ENCODE results near the gene RAD51B.

The RAD51B gene

DNA sequence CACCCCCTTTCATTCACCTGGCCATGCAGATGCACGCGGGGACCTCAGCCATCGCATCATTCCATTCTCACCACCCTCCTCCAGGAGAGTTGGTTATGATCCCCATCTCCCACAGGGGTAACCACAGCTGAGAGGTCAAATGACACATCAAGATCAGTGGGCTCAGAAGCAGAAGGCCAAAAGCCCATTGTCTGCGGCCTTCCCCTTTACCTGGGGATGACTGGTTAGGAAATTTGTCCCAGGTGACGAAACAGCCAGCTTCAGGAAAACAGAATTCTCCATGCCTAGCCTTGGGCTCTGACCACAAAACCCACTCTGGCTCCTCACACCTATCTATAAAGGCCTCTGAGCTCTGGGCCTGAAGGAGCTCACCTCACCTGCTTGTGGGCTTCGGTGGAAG lies 937.2 kb downstream of the RAD51B start:
- no peak overlapping the region for H3K56ac ChIP-seq (ENCODE audit: low read length)
- no peak overlapping the region for H4K5ac ChIP-seq (ENCODE audit: low read length)
- no peak for DNase-seq
- no peak overlapping the region for H2AK5ac ChIP-seq (ENCODE audit: low read length)
- H3K27ac ChIP-seq (ENCODE audit: low read depth, low read length) = no peak overlapping the region
- no peak overlapping the region for H2BK5ac ChIP-seq (ENCODE audit: low read length)
- no peak overlapping the region for H3K4me3 ChIP-seq (ENCODE audit: low read length)
- no peak overlapping the region for H2BK120ac ChIP-seq (ENCODE audit: low read depth, low read length)
- no peak overlapping the region for H2BK15ac ChIP-seq (replicated peaks; ENCODE audit: low read depth)
- WGBS (ENCODE audit: extremely low coverage, insufficient coverage, low lambda C conversion rate) = no CpG with 5 or more reads among the region's 6 CpGs
- no peak overlapping the region for H3K23ac ChIP-seq (ENCODE audit: low read length)
- H3K27me3 ChIP-seq (ENCODE audit: insufficient read depth, low read length, poor library complexity) = no peaks in the 10 kb centered on the region
- H4K8ac ChIP-seq (ENCODE audit: low read depth, low read length) = no peak overlapping the region
- H3K79me2 ChIP-seq (ENCODE audit: control insufficient read depth, insufficient read depth, low read length) = no peaks in the 10 kb centered on the region
- H3K4me1 ChIP-seq (ENCODE audit: control insufficient read depth, low read depth, low read length) = peaks cover 2% of the 10 kb centered on the region
- no peaks in the 10 kb centered on the region for H3K36me3 ChIP-seq (ENCODE audit: control insufficient read depth, insufficient read depth, low read length)
- no peak overlapping the region for H3K4ac ChIP-seq (ENCODE audit: low read depth, low read length)
- H3K9ac ChIP-seq (ENCODE audit: low read length) = no peak overlapping the region
- H3K79me1 ChIP-seq (ENCODE audit: low read length) = no peaks in the 10 kb centered on the region
- H3K4me2 ChIP-seq (ENCODE audit: low read length) = no peak overlapping the region
- H3K18ac ChIP-seq (ENCODE audit: low read length) = no peak overlapping the region

DNA sequence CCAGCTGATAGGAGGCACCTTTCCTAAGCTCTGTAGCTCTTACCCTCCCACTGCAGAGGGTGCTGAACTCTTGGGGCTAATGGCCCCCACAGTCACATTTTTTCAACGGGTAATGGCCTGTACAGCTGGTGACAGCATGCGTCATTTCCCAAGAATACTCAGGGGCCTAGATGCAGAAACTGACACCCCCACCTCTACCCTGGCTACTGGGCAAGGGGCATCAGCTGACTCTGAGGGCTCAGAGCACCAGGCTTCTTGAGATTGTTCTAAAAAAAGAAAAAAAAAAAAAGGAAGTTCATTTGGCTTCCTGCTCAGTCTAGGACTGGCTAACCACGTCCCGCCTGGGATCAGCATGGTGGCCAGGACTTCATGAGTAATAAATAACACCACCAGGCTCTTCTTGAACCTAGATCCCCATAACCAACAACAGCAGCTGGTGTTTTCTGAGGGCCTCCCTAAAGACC lies 938.1 kb downstream of the RAD51B start:
- Histone ChIP-seq H2BK120ac (ENCODE audit: low read depth, low read length) (no peak overlapping the region), H3K36me3 (ENCODE audit: control insufficient read depth, insufficient read depth, low read length) (no peaks in the 10 kb centered on the region), H3K4me1 (ENCODE audit: control insufficient read depth, low read depth, low read length) (peaks cover 5% of the 10 kb centered on the region), H2AK5ac (ENCODE audit: low read length) (no peak overlapping the region), H3K56ac (ENCODE audit: low read length) (no peak overlapping the region), H3K4me3 (ENCODE audit: low read length) (no peak overlapping the region), H3K27ac (ENCODE audit: low read depth, low read length) (no peak overlapping the region), H3K18ac (ENCODE audit: low read length) (no peak overlapping the region), H3K9ac (ENCODE audit: low read length) (no peak overlapping the region), H4K5ac (ENCODE audit: low read length) (no peak overlapping the region), H3K79me2 (ENCODE audit: control insufficient read depth, insufficient read depth, low read length) (no peaks in the 10 kb centered on the region), H2BK15ac (replicated peaks; ENCODE audit: low read depth) (no peak overlapping the region), H2BK5ac (ENCODE audit: low read length) (no peak overlapping the region), H3K27me3 (ENCODE audit: insufficient read depth, low read length, poor library complexity) (no peaks in the 10 kb centered on the region), H3K4me2 (ENCODE audit: low read length) (no peak overlapping the region), H3K23ac (ENCODE audit: low read length) (no peak overlapping the region), H3K79me1 (ENCODE audit: low read length) (no peaks in the 10 kb centered on the region), H4K8ac (ENCODE audit: low read depth, low read length) (no peak overlapping the region), H3K4ac (ENCODE audit: low read depth, low read length) (no peak overlapping the region)
- no CpG with 5 or more reads among the region's 4 CpGs for WGBS (ENCODE audit: extremely low coverage, insufficient coverage, low lambda C conversion rate)
- no peak for DNase-seq

DNA sequence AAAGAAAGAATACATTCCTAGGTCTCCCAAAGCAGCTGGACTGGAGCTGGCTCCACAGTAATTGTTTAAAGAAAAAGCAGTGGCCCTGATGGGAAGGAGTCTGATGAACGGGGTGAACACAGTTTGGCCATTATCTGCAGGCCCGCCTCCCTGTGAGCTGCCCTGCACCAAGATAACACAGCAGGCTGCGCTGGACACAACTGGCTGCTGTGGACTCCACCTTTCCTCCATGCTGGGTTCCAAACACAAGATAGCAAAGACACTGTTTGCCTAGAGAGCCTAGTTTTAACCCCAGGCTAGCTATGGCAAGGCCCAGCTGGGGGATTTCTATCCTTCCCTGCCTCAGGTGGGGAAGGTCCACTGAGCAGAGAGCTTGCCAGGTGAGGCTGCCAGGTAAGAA lies 938.7 kb downstream of the RAD51B start:
- Histone ChIP-seq H4K5ac (ENCODE audit: low read length) (no peak overlapping the region), H3K23ac (ENCODE audit: low read length) (no peak overlapping the region), H3K79me1 (ENCODE audit: low read length) (no peaks in the 10 kb centered on the region), H3K4me1 (ENCODE audit: control insufficient read depth, low read depth, low read length) (peaks cover 7% of the 10 kb centered on the region), H2AK5ac (ENCODE audit: low read length) (no peak overlapping the region), H2BK5ac (ENCODE audit: low read length) (no peak overlapping the region), H3K9ac (ENCODE audit: low read length) (no peak overlapping the region), H3K79me2 (ENCODE audit: control insufficient read depth, insufficient read depth, low read length) (no peaks in the 10 kb centered on the region), H3K4me3 (ENCODE audit: low read length) (no peak overlapping the region), H3K4me2 (ENCODE audit: low read length) (no peak overlapping the region), H3K27me3 (ENCODE audit: insufficient read depth, low read length, poor library complexity) (no peaks in the 10 kb centered on the region), H2BK15ac (replicated peaks; ENCODE audit: low read depth) (no peak overlapping the region), H3K27ac (ENCODE audit: low read depth, low read length) (no peak overlapping the region), H4K8ac (ENCODE audit: low read depth, low read length) (no peak overlapping the region), H2BK120ac (ENCODE audit: low read depth, low read length) (no peak overlapping the region), H3K56ac (ENCODE audit: low read length) (no peak overlapping the region), H3K36me3 (ENCODE audit: control insufficient read depth, insufficient read depth, low read length) (no peaks in the 10 kb centered on the region), H3K4ac (ENCODE audit: low read depth, low read length) (no peak overlapping the region), H3K18ac (ENCODE audit: low read length) (no peak overlapping the region)
- WGBS (ENCODE audit: extremely low coverage, insufficient coverage, low lambda C conversion rate) = no CpG with 5 or more reads among the region's 3 CpGs
- DNase-seq = no peak

DNA sequence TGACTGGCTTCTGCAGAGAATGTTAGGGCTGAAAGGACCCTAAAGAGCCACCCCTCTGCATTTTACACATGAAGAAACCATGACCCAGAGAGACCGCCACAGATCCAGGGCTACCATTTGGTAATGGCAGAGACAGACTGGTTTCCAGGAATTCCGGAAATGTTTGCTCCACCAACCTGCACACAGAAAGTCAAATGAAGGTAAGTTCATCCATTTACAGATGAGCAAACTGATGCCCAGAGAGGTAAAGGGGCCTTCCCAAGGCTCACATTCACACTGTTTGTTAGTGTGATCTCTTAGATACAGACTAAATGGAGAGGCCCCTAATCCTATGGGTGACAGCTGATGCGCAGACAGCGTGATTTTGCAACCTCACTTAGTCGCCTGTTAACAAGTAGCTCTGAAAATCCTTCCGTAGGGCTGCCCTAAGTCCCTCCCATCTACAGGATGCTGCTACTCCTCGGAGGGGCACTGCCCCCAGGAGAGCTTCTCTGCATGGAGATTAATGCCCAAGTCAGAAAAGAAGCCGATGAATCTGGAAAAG lies 939.5 kb downstream of the RAD51B start:
- Histone ChIP-seq H3K9ac (ENCODE audit: low read length) (no peak overlapping the region), H3K27ac (ENCODE audit: low read depth, low read length) (no peak overlapping the region), H3K4me1 (ENCODE audit: control insufficient read depth, low read depth, low read length) (peaks cover 9% of the 10 kb centered on the region)

DNA sequence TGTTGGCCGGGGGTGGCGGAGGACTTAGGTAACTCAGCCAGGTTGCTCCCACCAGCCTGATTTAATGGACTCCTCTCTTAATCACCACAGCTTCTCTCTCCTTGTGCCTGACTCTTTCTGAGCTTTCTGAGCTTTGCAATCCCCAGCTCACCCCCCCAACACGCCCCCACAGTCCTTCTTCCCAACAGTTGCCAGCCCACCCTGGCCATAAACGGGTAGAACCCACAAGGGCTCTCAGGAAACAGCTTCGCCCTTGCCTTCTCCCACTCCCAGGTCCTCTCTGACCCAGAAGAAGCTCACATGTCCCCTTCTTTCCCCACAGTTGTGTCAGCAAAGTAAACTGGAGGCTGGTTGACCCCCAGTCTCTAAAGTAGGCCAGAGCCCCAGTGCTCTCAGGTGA lies 940.4 kb downstream of the RAD51B start:
- Histone ChIP-seq H2AK5ac (ENCODE audit: low read length) (peak overlapping the region; percentile 72), H3K4me3 (ENCODE audit: low read length) (no peak overlapping the region), H4K8ac (ENCODE audit: low read depth, low read length) (no peak overlapping the region), H3K9ac (ENCODE audit: low read length) (no peak overlapping the region), H3K36me3 (ENCODE audit: control insufficient read depth, insufficient read depth, low read length) (no peaks in the 10 kb centered on the region), H2BK120ac (ENCODE audit: low read depth, low read length) (no peak overlapping the region), H3K56ac (ENCODE audit: low read length) (no peak overlapping the region), H3K27me3 (ENCODE audit: insufficient read depth, low read length, poor library complexity) (no peaks in the 10 kb centered on the region), H3K4me2 (ENCODE audit: low read length) (no peak overlapping the region), H3K18ac (ENCODE audit: low read length) (no peak overlapping the region), H3K4me1 (ENCODE audit: control insufficient read depth, low read depth, low read length) (peaks cover 9% of the 10 kb centered on the region), H3K23ac (ENCODE audit: low read length) (no peak overlapping the region), H3K79me2 (ENCODE audit: control insufficient read depth, insufficient read depth, low read length) (no peaks in the 10 kb centered on the region), H3K27ac (ENCODE audit: low read depth, low read length) (no peak overlapping the region), H4K5ac (ENCODE audit: low read length) (no peak overlapping the region), H3K4ac (ENCODE audit: low read depth, low read length) (no peak overlapping the region), H2BK5ac (ENCODE audit: low read length) (no peak overlapping the region), H2BK15ac (replicated peaks; ENCODE audit: low read depth) (no peak overlapping the region), H3K79me1 (ENCODE audit: low read length) (no peaks in the 10 kb centered on the region)
- no CpG with 5 or more reads among the region's 5 CpGs for WGBS (ENCODE audit: extremely low coverage, insufficient coverage, low lambda C conversion rate)
- no peak for DNase-seq

More for the DNA sequence above, 939.5 kb downstream of the RAD51B start:
- H4K5ac ChIP-seq (ENCODE audit: low read length) = no peak overlapping the region
- no peaks in the 10 kb centered on the region for H3K79me2 ChIP-seq (ENCODE audit: control insufficient read depth, insufficient read depth, low read length)
- no peak overlapping the region for H3K4ac ChIP-seq (ENCODE audit: low read depth, low read length)
- no peak overlapping the region for H3K56ac ChIP-seq (ENCODE audit: low read length)
- H3K4me2 ChIP-seq (ENCODE audit: low read length) = no peak overlapping the region
- H4K8ac ChIP-seq (ENCODE audit: low read depth, low read length) = no peak overlapping the region
- H3K36me3 ChIP-seq (ENCODE audit: control insufficient read depth, insufficient read depth, low read length) = no peaks in the 10 kb centered on the region
- H3K4me3 ChIP-seq (ENCODE audit: low read length) = no peak overlapping the region
- no peak for DNase-seq
- no peak overlapping the region for H2AK5ac ChIP-seq (ENCODE audit: low read length)
- H3K27me3 ChIP-seq (ENCODE audit: insufficient read depth, low read length, poor library complexity) = no peaks in the 10 kb centered on the region
- H2BK5ac ChIP-seq (ENCODE audit: low read length) = no peak overlapping the region
- H2BK15ac ChIP-seq (replicated peaks; ENCODE audit: low read depth) = no peak overlapping the region
- no peaks in the 10 kb centered on the region for H3K79me1 ChIP-seq (ENCODE audit: low read length)
- no CpG with 5 or more reads among the region's 8 CpGs for WGBS (ENCODE audit: extremely low coverage, insufficient coverage, low lambda C conversion rate)
- H3K23ac ChIP-seq (ENCODE audit: low read length) = no peak overlapping the region
- H2BK120ac ChIP-seq (ENCODE audit: low read depth, low read length) = no peak overlapping the region
- H3K18ac ChIP-seq (ENCODE audit: low read length) = no peak overlapping the region

DNA sequence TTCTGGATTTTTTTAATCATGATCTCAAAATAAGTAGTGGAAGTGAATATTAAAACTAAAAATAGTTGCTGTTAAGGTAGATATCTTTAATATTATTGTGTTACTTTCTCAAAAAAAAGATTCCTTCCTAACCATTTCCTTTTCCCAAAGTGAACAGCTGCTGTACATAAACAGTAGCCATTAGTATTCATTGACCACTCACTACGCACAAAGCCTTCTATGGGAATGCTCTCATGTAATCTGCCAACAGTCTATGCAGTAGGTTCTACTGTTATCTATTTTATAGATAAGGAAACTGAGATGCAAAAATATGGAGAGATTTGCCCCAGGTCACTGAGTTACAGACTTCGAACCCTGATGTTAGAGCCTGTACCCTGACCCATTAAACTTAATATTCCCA lies 941.2 kb downstream of the RAD51B start:
- H2BK15ac ChIP-seq (replicated peaks; ENCODE audit: low read depth) = no peak overlapping the region
- WGBS (ENCODE audit: extremely low coverage, insufficient coverage, low lambda C conversion rate) = no CpG with 5 or more reads among the region's 2 CpGs
- no peaks in the 10 kb centered on the region for H3K27me3 ChIP-seq (ENCODE audit: insufficient read depth, low read length, poor library complexity)
- H3K79me1 ChIP-seq (ENCODE audit: low read length) = no peaks in the 10 kb centered on the region
- H3K23ac ChIP-seq (ENCODE audit: low read length) = no peak overlapping the region
- peaks cover 9% of the 10 kb centered on the region for H3K4me1 ChIP-seq (ENCODE audit: control insufficient read depth, low read depth, low read length)
- no peaks in the 10 kb centered on the region for H3K36me3 ChIP-seq (ENCODE audit: control insufficient read depth, insufficient read depth, low read length)
- no peak overlapping the region for H3K4ac ChIP-seq (ENCODE audit: low read depth, low read length)
- H3K56ac ChIP-seq (ENCODE audit: low read length) = no peak overlapping the region
- H3K4me2 ChIP-seq (ENCODE audit: low read length) = no peak overlapping the region
- H3K79me2 ChIP-seq (ENCODE audit: control insufficient read depth, insufficient read depth, low read length) = no peaks in the 10 kb centered on the region
- H3K27ac ChIP-seq (ENCODE audit: low read depth, low read length) = no peak overlapping the region
- H4K5ac ChIP-seq (ENCODE audit: low read length) = no peak overlapping the region
- H2BK120ac ChIP-seq (ENCODE audit: low read depth, low read length) = no peak overlapping the region
- no peak overlapping the region for H4K8ac ChIP-seq (ENCODE audit: low read depth, low read length)
- H3K18ac ChIP-seq (ENCODE audit: low read length) = no peak overlapping the region
- H3K9ac ChIP-seq (ENCODE audit: low read length) = no peak overlapping the region
- no peak overlapping the region for H3K4me3 ChIP-seq (ENCODE audit: low read length)
- DNase-seq = no peak
- no peak overlapping the region for H2AK5ac ChIP-seq (ENCODE audit: low read length)
- H2BK5ac ChIP-seq (ENCODE audit: low read length) = no peak overlapping the region
